Tibial nerve (tissue), 3 donors: ENCODE results near the gene NT5M.

Experiments used
- POLR2A ChIP-seq, 2 donors: fragments of 450-650 bp; IDR thresholded peaks; one replicate each; pipeline ENCODE4 v1.6.1; 2017; ENCODE audit warnings: antibody characterized with exemption in 2 of 2, mild to moderate bottlenecking in 2 of 2, moderate library complexity in 2 of 2
- TF ChIP-seq, protein P1 (sequence below), 5 experiments: fragments of 200-600 bp in 3 of 5; fragments of 450-650 bp in 2 of 5; sonication (generic) in 3 of 5; IDR thresholded peaks; one replicate each; pipeline ENCODE4 v1.5.1; 2016 to 2019; ENCODE audit warnings: antibody characterized with exemption in 5 of 5, mild to moderate bottlenecking in 3 of 5, moderate library complexity in 2 of 5

- TF ChIP-seq, protein P1, sequence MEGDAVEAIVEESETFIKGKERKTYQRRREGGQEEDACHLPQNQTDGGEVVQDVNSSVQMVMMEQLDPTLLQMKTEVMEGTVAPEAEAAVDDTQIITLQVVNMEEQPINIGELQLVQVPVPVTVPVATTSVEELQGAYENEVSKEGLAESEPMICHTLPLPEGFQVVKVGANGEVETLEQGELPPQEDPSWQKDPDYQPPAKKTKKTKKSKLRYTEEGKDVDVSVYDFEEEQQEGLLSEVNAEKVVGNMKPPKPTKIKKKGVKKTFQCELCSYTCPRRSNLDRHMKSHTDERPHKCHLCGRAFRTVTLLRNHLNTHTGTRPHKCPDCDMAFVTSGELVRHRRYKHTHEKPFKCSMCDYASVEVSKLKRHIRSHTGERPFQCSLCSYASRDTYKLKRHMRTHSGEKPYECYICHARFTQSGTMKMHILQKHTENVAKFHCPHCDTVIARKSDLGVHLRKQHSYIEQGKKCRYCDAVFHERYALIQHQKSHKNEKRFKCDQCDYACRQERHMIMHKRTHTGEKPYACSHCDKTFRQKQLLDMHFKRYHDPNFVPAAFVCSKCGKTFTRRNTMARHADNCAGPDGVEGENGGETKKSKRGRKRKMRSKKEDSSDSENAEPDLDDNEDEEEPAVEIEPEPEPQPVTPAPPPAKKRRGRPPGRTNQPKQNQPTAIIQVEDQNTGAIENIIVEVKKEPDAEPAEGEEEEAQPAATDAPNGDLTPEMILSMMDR (IDR thresholded peaks at IDR 0.05) = no peak
- no peak for TF ChIP-seq POLR2A (IDR thresholded peaks at IDR 0.05)
These were observed 82.3 kb downstream of the NT5M start for GRCh38 chr17:17385491-17385890.
